K562 (cell line): ENCODE results near the gene NTSR1. TPM values are rescaled to one million over a fixed set of nuclear protein-coding genes. Genes with fewer than 3 reads are reported as not detected.

ENCODE experiments used
- DACH1 ChIP-seq: fragments of 450-650 bp; IDR thresholded peaks from 2 replicates; pipeline ENCODE4 v1.6.1; 2018; ENCODE audit not compliant: partially characterized antibody
- ELF4 ChIP-seq: fragments of 450-650 bp; formaldehyde crosslinking; IDR thresholded peaks from 2 replicates; pipeline ENCODE4 v1.4.0; 2022; ENCODE audit warnings: missing genetic modification characterization
- HDGF ChIP-seq: fragments of 450-650 bp; IDR thresholded peaks from 2 replicates; pipeline ENCODE4 v1.6.1; 2016
- HLTF ChIP-seq: fragments of 450-650 bp; IDR thresholded peaks from 2 replicates; pipeline ENCODE4 v1.6.1; 2016
- HMG20B ChIP-seq: fragments of 250-450 bp; sonication (Bioruptor Pico); IDR thresholded peaks from 2 replicates; pipeline ENCODE4 v1.5.0; 2021; ENCODE audit warnings: mild to moderate bottlenecking
- JUNB ChIP-seq: fragments of 450-650 bp; formaldehyde crosslinking; conservative IDR thresholded peaks from 2 replicates; pipeline ENCODE4 v1.4.0; 2020; ENCODE audit warnings: mild to moderate bottlenecking
- JUND ChIP-seq, 2 experiments: IDR thresholded peaks; 2 replicates in 1 of 2; 3 replicates in 1 of 2; pipeline ENCODE4 v1.6.1; 2011; ENCODE audit warnings: borderline replicate concordance in 2 of 2, low read depth in 2 of 2, low read length in 2 of 2, improper control_type of control experiment in 1 of 2, missing biosample characterization in 1 of 2, missing genetic modification characterization in 1 of 2, missing genetic modification reagents in 1 of 2
- KAT2B ChIP-seq: IDR thresholded peaks from one replicate; pipeline ENCODE4 v1.6.1; 2012; ENCODE audit warnings: low read depth, mild to moderate bottlenecking, control low read depth, inconsistent platforms, low read length, moderate library complexity
- NBN ChIP-seq: fragments of 450-650 bp; IDR thresholded peaks from 2 replicates; pipeline ENCODE4 v1.6.1; 2016; ENCODE audit warnings: low read depth, mild to moderate bottlenecking
- NFIX ChIP-seq: fragments of 250-450 bp; sonication (Bioruptor Pico); IDR thresholded peaks from 2 replicates; pipeline ENCODE4 v1.4.0; 2020; ENCODE audit warnings: low read depth, mild to moderate bottlenecking, moderate library complexity
- STAT5A ChIP-seq: IDR thresholded peaks from 2 replicates; pipeline ENCODE4 v1.6.1; 2012; ENCODE audit warnings: low read length, inconsistent platforms, borderline replicate concordance
- TCF7L2 ChIP-seq: fragments of 150-350 bp; IDR thresholded peaks from 2 replicates; pipeline ENCODE4 v1.6.1; 2016; ENCODE audit warnings: low read depth, mild to moderate bottlenecking, low read length, moderate library complexity
- ZEB2 ChIP-seq: fragments of 450-650 bp; IDR thresholded peaks from 2 replicates; pipeline ENCODE4 v1.6.1; 2016
- ZFP1 ChIP-seq: fragments of 450-650 bp; formaldehyde crosslinking; IDR thresholded peaks from 2 replicates; pipeline ENCODE4 v1.4.0; 2020; ENCODE audit warnings: mild to moderate bottlenecking, mixed read lengths
- ZNF12 ChIP-seq: sonication (generic); formaldehyde crosslinking; IDR thresholded peaks from 2 replicates; pipeline ENCODE4 v1.4.0; 2020; ENCODE audit warnings: mild to moderate bottlenecking, missing genetic modification reagents
- ZNF586 ChIP-seq: fragments of 450-650 bp; formaldehyde crosslinking; conservative IDR thresholded peaks from 2 replicates; pipeline ENCODE4 v1.4.0; 2020; ENCODE audit warnings: mild to moderate bottlenecking, moderate library complexity
- ZNF766 ChIP-seq: fragments of 200-800 bp; sonication (Bioruptor generic); conservative IDR thresholded peaks from 2 replicates; pipeline ENCODE4 v1.6.1; 2016; ENCODE audit warnings: missing genetic modification characterization, missing compliant biosample characterization
- polyA plus RNA-seq, 8 experiments: library from polyadenylated mRNA; depleted of rRNA in 4 of 8; stranded (reverse) in 5 of 8; unstranded in 3 of 8; fragments of >200 nt; fragmentation: Nextera tagmentation in 2 of 8; fragmentation: Illumina TruSeq in 1 of 8; extraction: Ambion mirVana in 2 of 8; extraction: Trizol in 1 of 8; gene quantifications; 2 replicates each; pipeline versions ENCODE4 v1.2.1 to v1.2.3, GENCODE V29; 2011 to 2014; ENCODE audit warnings: inconsistent platforms in 1 of 8, missing spikeins in 1 of 8
- total RNA-seq, 7 experiments: library from RNA; depleted of rRNA in 6 of 7; stranded (reverse); fragments of >200 nt in 6 of 7; fragmentation: Illumina TruSeq in 2 of 7; extraction: Trizol in 2 of 7; gene quantifications; 2 replicates each; pipeline versions ENCODE4 v1.2.1 to v1.2.3, GENCODE V29; 2011 to 2021; ENCODE audit warnings: low replicate concordance in 1 of 7
- TF ChIP-seq, protein P1 (sequence below): IDR thresholded peaks from 2 replicates; pipeline ENCODE4 v1.6.1; 2014; ENCODE audit warnings: antibody characterized with exemption
- TF ChIP-seq, protein P2 (sequence below): IDR thresholded peaks from 3 replicates; pipeline ENCODE4 v1.6.1; 2011; ENCODE audit warnings: borderline replicate concordance, mild to moderate bottlenecking; ENCODE audit not compliant: insufficient read length, insufficient read depth
- TF ChIP-seq, protein P3 (sequence below): fragments of 250-450 bp; sonication (Bioruptor Pico); IDR thresholded peaks from 2 replicates; pipeline ENCODE4 v1.5.0; 2022; ENCODE audit warnings: mild to moderate bottlenecking
- TF ChIP-seq, protein P4 (sequence below): fragments of 450-650 bp; IDR thresholded peaks from 2 replicates; pipeline ENCODE4 v1.6.1; 2018; ENCODE audit not compliant: partially characterized antibody

Gene NTSR1
- total and polyA plus RNA-seq, 9 of the 15 experiments (the other 6 are each of a cell fraction or from before 2014, with no cell fraction given), result 0.04 to 0.40 (median 0.13) TPM; not detected in 3

DNA sequence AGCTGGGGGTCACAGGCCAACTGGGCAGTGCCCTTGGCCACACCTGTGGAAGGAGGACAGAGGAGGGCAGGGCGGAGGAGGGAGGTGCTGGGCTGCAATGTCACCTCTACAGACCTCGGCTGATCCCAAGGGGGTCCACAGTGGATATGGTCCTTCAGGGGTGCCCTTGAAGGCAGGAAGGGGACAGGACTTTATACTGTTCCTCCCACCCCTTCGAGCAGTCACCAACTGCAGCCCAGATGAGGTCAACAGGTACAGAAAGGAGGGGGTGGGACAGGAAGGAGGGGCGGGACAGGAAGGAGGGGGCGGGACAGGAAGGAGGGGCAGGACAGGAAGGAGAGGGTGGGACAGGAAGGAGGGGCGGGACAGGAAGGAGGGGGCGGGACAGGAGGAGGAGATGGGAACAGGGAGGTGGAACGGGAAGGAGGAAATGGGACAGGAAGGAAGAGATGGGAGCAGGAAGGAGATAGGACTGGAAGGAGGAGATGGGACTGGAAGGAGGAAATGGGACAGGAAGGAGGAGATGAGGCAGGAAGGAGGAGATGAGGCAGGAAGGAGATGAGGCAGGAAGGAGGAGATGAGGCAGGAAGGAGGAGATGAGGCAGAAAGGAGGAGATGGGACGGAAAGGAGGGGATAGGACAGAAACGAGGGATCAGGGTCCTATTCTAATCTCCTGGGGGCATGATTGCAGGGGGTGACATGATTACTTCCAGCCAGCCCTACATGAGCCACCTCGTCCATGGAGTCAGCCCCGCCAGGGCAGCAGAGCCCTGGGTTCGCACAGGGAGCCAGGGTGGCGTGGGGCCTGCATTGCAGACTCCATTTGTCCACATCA, 68.3 kb downstream of the NTSR1 start (continued):
- TF ChIP-seq, protein P1, sequence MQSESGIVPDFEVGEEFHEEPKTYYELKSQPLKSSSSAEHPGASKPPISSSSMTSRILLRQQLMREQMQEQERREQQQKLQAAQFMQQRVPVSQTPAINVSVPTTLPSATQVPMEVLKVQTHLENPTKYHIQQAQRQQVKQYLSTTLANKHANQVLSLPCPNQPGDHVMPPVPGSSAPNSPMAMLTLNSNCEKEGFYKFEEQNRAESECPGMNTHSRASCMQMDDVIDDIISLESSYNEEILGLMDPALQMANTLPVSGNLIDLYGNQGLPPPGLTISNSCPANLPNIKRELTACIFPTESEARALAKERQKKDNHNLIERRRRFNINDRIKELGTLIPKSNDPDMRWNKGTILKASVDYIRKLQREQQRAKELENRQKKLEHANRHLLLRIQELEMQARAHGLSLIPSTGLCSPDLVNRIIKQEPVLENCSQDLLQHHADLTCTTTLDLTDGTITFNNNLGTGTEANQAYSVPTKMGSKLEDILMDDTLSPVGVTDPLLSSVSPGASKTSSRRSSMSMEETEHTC, result no peak
- 0 out of 2 replicates have a peak, but pooled peaks have one; percentile 57 for TF ChIP-seq HLTF
- no peak for TF ChIP-seq JUNB
- no peak for TF ChIP-seq ZEB2
- no peak for TF ChIP-seq NBN
- peak; percentile 92 for TF ChIP-seq ELF4 (CRISPR knock-in tag)
- no peak for TF ChIP-seq DACH1
- TF ChIP-seq, protein P2, sequence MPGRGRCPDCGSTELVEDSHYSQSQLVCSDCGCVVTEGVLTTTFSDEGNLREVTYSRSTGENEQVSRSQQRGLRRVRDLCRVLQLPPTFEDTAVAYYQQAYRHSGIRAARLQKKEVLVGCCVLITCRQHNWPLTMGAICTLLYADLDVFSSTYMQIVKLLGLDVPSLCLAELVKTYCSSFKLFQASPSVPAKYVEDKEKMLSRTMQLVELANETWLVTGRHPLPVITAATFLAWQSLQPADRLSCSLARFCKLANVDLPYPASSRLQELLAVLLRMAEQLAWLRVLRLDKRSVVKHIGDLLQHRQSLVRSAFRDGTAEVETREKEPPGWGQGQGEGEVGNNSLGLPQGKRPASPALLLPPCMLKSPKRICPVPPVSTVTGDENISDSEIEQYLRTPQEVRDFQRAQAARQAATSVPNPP, result no peak
- no peak for TF ChIP-seq ZNF586 (CRISPR knock-in tag)
- TF ChIP-seq JUND (IDR thresholded peaks at IDR 0.05; ENCODE audit: borderline replicate concordance, low read depth, low read length), result peak; percentile 63; the same call in 1 of the 2 replicates
- TF ChIP-seq JUND (tag; IDR thresholded peaks at IDR 0.05; ENCODE audit: borderline replicate concordance, low read depth, low read length), result peak; percentile 31; the same call in 1 of the 3 replicates
- no peak for TF ChIP-seq STAT5A
- no peak for TF ChIP-seq TCF7L2
- TF ChIP-seq, protein P3, sequence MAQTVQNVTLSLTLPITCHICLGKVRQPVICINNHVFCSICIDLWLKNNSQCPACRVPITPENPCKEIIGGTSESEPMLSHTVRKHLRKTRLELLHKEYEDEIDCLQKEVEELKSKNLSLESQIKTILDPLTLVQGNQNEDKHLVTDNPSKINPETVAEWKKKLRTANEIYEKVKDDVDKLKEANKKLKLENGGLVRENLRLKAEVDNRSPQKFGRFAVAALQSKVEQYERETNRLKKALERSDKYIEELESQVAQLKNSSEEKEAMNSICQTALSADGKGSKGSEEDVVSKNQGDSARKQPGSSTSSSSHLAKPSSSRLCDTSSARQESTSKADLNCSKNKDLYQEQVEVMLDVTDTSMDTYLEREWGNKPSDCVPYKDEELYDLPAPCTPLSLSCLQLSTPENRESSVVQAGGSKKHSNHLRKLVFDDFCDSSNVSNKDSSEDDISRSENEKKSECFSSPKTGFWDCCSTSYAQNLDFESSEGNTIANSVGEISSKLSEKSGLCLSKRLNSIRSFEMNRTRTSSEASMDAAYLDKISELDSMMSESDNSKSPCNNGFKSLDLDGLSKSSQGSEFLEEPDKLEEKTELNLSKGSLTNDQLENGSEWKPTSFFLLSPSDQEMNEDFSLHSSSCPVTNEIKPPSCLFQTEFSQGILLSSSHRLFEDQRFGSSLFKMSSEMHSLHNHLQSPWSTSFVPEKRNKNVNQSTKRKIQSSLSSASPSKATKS (CRISPR knock-in tag), result no peak
- no peak for TF ChIP-seq ZNF12 (CRISPR knock-in tag)
- TF ChIP-seq HMG20B (CRISPR knock-in tag), result no peak
- TF ChIP-seq HDGF, result peak; percentile 93
- TF ChIP-seq ZNF766 (CRISPR knock-in tag), result no peak
- TF ChIP-seq KAT2B, result no peak
- TF ChIP-seq ZFP1 (CRISPR knock-in tag), result no peak
- TF ChIP-seq, protein P4, sequence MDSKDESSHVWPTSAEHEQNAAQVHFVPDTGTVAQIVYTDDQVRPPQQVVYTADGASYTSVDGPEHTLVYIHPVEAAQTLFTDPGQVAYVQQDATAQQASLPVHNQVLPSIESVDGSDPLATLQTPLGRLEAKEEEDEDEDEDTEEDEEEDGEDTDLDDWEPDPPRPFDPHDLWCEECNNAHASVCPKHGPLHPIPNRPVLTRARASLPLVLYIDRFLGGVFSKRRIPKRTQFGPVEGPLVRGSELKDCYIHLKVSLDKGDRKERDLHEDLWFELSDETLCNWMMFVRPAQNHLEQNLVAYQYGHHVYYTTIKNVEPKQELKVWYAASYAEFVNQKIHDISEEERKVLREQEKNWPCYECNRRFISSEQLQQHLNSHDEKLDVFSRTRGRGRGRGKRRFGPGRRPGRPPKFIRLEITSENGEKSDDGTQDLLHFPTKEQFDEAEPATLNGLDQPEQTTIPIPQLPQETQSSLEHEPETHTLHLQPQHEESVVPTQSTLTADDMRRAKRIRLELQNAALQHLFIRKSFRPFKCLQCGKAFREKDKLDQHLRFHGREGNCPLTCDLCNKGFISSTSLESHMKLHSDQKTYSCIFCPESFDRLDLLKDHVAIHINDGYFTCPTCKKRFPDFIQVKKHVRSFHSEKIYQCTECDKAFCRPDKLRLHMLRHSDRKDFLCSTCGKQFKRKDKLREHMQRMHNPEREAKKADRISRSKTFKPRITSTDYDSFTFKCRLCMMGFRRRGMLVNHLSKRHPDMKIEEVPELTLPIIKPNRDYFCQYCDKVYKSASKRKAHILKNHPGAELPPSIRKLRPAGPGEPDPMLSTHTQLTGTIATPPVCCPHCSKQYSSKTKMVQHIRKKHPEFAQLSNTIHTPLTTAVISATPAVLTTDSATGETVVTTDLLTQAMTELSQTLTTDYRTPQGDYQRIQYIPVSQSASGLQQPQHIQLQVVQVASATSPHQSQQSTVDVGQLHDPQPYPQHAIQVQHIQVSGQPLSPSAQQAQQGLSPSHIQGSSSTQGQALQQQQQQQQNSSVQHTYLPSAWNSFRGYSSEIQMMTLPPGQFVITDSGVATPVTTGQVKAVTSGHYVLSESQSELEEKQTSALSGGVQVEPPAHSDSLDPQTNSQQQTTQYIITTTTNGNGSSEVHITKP, result peak; percentile 37
- no peak for TF ChIP-seq NFIX
